Mucosa of descending colon (tissue), 3 donors: ENCODE data around the gene TIGD3. TPM values are rescaled to one million over a fixed set of nuclear protein-coding genes. Genes with fewer than 3 reads are reported as not detected.

Source experiments
- ATAC-seq: fragments of 200-7000 bp; cut with Tn5 transposase; one replicate; pipeline ENCODE4 v1.9.1; 2020; ENCODE audit warnings: mild to moderate bottlenecking, moderate library complexity
- DNase-seq, 3 donors: peaks; one replicate each; pipeline ENCODE4 v3.0.0-alpha.2; 2020
- H3K36me3 ChIP-seq: fragments of 200-600 bp; one replicate; pipeline ENCODE4 v1.8.0; 2021; ENCODE audit warnings: low read depth, mild to moderate bottlenecking
- H3K4me1 ChIP-seq: fragments of 200-600 bp; one replicate; pipeline ENCODE4 v1.8.0; 2021; ENCODE audit warnings: low read depth, mild to moderate bottlenecking
- H3K4me3 ChIP-seq: fragments of 200-600 bp; one replicate; pipeline ENCODE4 v1.8.0; 2021; ENCODE audit warnings: mild to moderate bottlenecking
- H3K9me3 ChIP-seq: fragments of 200-600 bp; one replicate; pipeline ENCODE4 v1.8.0; 2021; ENCODE audit warnings: mild to moderate bottlenecking
- intact Hi-C, 2 donors: fragments of 100-400 bp; cut with DNase I in 1 of 2; cut with micrococcal nuclease in 1 of 2; formaldehyde crosslinking; loops; one replicate each; pipeline versions ENCODE4 v1.11.0 to v1.11.1; 2022; cut with DNase I, micrococcal nuclease
- total RNA-seq, 3 donors: library from RNA; stranded (reverse); fragmentation: NEBNext Ultra II Directional in 2 of 3; extraction: Animal tissue kit (Norgen Biotek cat#: 25700) in 2 of 3; gene quantifications; one replicate each; pipeline versions ENCODE4 v1.2.1 to v1.2.4, GENCODE V29; 2021 to 2023
- TF ChIP-seq, protein P1 (sequence below): fragments of 200-600 bp; IDR thresholded peaks from one replicate; pipeline ENCODE4 v1.8.0; 2022; ENCODE audit warnings: antibody characterized with exemption, mild to moderate bottlenecking
- donor health status: DM: no; HTN: no; CAD: no; lungs with moderate emphysema.
- donor health status: DM: no; HTN: no; CAD: no.
- donor health status: DM: no; HTN: yes; CAD: no.

The TIGD3 gene
- total RNA-seq, 3 donors from 2014 or later, result 0.14 to 0.53 TPM; not detected in 1

DNA sequence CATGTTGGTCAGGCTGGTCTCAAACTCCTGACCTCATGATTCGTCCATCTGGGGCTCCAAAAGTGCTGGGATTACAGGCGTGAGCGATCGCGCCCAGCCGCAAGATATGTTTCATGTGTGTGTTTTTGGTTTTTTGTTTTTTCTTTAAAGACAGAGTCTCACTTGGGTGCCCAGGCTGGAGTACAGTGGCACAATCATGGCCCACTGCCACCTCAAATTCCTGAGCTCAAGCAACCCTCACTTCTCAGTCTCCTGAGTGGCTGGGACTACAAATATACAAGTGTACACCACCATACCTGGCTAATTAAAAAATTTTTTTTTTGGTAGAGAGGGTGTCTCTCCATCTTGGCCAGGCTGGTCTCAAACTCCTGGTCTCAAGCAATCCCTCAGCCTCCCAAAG, 8.4 kb downstream of the TIGD3 start:
- intact Hi-C loops, result no loop called here
- ATAC-seq (no peak), DNase-seq (peak in 1 of 3 donors; percentile 32)
- no peaks in the 10 kb centered on the region for H3K36me3 ChIP-seq
- TF ChIP-seq, protein P1, sequence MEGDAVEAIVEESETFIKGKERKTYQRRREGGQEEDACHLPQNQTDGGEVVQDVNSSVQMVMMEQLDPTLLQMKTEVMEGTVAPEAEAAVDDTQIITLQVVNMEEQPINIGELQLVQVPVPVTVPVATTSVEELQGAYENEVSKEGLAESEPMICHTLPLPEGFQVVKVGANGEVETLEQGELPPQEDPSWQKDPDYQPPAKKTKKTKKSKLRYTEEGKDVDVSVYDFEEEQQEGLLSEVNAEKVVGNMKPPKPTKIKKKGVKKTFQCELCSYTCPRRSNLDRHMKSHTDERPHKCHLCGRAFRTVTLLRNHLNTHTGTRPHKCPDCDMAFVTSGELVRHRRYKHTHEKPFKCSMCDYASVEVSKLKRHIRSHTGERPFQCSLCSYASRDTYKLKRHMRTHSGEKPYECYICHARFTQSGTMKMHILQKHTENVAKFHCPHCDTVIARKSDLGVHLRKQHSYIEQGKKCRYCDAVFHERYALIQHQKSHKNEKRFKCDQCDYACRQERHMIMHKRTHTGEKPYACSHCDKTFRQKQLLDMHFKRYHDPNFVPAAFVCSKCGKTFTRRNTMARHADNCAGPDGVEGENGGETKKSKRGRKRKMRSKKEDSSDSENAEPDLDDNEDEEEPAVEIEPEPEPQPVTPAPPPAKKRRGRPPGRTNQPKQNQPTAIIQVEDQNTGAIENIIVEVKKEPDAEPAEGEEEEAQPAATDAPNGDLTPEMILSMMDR, result no peak
- no peak overlapping the region for H3K4me3 ChIP-seq
- H3K9me3 ChIP-seq, result no peaks in the 10 kb centered on the region
- no peaks in the 10 kb centered on the region for H3K4me1 ChIP-seq

DNA sequence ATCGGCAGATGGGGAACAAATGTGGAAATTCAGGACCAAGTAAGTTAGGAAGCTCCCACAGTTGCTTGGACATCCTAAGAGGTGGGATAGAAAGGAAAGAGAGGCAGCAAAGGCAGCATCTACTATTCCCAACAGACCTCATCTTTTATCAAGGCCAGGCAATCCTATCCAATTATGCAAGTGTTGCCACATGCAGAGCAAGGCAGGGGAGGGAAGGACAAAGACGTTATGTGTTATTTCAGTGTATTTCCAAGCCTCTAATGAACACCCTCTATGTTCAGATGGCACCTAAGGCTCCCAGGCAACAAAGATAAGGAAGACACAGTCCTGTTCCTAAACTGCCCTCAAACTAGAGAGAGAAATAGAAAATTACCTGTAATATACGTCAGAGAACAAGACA, 9.2 kb downstream of the TIGD3 start:
- DNase-seq (no peak), ATAC-seq (no peak)
- intact Hi-C loops, result no loop called here
- Histone ChIP-seq H3K9me3 (no peaks in the 10 kb centered on the region), H3K4me1 (no peaks in the 10 kb centered on the region), H3K36me3 (no peaks in the 10 kb centered on the region), H3K4me3 (no peak overlapping the region)
- TF ChIP-seq, protein P1, result no peak

DNA sequence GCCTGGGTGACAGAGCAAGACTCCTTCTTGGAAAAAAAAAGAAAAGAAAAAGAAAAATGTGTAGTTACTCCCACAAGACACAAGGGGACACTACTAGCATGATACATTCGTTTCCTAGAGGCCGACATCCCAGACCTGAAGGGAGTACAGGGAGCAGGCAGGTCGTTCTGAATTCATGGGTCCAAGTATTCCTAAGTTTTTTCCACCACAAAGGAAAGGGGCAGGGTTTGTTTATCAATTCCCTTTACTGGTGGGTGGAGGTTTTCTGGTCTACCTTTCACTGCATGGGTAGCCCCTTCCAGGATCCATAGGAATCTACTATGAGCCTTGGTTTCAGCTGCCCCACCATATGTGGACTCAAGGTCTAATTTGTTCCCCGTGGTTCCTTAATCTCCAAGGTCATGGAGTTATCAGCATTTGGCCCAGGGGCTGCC, 11.8 kb downstream of the TIGD3 start:
- peak in 1 of 3 donors; percentile 51 for DNase-seq
- TF ChIP-seq, protein P1, result peak; percentile 58

DNA sequence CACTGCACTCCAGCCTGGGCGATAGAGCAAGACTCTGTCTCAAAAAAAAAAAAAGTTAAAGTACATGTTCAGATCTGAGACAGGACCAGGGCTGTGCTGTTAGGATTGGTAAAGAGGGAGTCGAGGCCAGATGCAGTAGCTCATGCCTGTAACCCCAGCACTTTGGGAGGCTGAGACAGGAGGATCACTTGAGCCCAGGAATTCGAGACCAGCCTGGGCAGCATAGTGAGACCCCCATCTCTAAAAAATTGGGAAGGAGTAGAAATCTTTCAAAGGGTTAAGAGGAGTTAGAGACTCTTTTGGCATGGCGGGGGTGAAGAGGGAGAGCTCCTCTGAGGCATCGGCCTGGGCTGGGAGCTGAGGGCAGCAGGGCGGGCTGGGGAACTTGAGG, 16.1 kb downstream of the TIGD3 start:
- intact Hi-C loops, result no loop called here
- Histone ChIP-seq H3K9me3 (no peaks in the 10 kb centered on the region), H3K4me1 (no peaks in the 10 kb centered on the region), H3K4me3 (no peak overlapping the region), H3K36me3 (no peaks in the 10 kb centered on the region)
- no peak for DNase-seq
- ATAC-seq, result no peak
- TF ChIP-seq, protein P1, result no peak

More for the DNA sequence above, 11.8 kb downstream of the TIGD3 start:
- peak; percentile 93 for ATAC-seq
- Histone ChIP-seq H3K4me3 (no peak overlapping the region), H3K4me1 (no peaks in the 10 kb centered on the region), H3K9me3 (no peaks in the 10 kb centered on the region), H3K36me3 (no peaks in the 10 kb centered on the region)
- intact Hi-C loops, result loop anchor here (5.0 kb wide), 1 partner anchor 146 kb away; no protein-coding TSS in a partner anchor

DNA sequence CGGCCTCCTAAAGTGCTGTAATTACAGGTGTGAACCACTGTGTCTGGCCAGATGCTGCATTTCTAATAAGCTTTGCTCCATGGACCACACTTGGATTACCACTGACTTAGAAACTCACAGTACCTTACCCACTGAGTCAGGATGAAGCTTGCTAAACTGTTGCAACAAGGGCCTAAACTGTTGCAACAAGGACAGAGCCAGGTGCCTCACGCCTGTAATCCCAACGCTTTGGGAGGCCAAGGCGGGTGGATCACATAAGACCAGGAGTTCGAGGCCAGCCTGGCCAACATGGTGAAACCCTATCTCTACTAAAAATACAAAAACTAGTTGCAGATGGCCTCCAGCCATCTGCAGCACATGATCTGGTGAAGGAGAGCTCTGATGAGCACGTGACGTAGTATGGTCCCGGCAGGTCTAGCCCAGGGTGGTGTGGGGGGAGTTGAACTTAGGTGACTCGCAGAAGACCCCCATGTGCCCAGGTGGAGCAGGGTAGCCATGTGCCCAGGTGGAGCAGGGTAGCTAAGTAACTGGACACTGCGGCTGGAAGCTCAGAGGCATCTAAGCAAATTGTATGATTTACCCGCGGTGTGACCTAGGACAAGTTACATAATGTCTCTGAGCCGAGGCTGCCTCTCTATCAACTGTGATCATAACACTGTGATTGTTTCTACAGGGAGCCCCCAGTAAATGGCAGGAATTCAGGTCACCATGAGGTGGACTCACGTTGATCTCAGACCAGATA, 19.5 kb downstream of the TIGD3 start:
- TF ChIP-seq, protein P1, result no peak
- no peaks in the 10 kb centered on the region for H3K4me1 ChIP-seq
- no peak overlapping the region for H3K4me3 ChIP-seq
- intact Hi-C loops, result no loop called here
- DNase-seq (no peak), ATAC-seq (no peak)
- no peaks in the 10 kb centered on the region for H3K36me3 ChIP-seq
- no peaks in the 10 kb centered on the region for H3K9me3 ChIP-seq
